HepG2 (cell line): ENCODE measurements around the gene METTL23. TPM values are rescaled to one million over a fixed set of nuclear protein-coding genes. Genes with fewer than 3 reads are reported as not detected.

Experiments
- ETV5 ChIP-seq: IDR thresholded peaks from 2 replicates; pipeline ENCODE4 v1.6.1; 2018; ENCODE audit warnings: missing biosample characterization, missing genetic modification reagents, inconsistent platforms, borderline replicate concordance
- FOSL1 ChIP-seq: sonication (generic); formaldehyde crosslinking; IDR thresholded peaks from 2 replicates; pipeline ENCODE4 v1.9.0; 2021; ENCODE audit warnings: missing genetic modification reagents, borderline replicate concordance
- HMGXB3 ChIP-seq: sonication (generic); formaldehyde crosslinking; IDR thresholded peaks from 2 replicates; pipeline ENCODE4 v1.4.0; 2020; ENCODE audit warnings: missing genetic modification reagents, borderline replicate concordance
- IRF9 ChIP-seq: sonication (generic); formaldehyde crosslinking; IDR thresholded peaks from 2 replicates; pipeline ENCODE4 v1.8.0; 2022; ENCODE audit warnings: missing genetic modification reagents, mild to moderate bottlenecking, borderline replicate concordance
- NR2C2 ChIP-seq: sonication (generic); formaldehyde crosslinking; IDR thresholded peaks from 2 replicates; pipeline ENCODE4 v1.4.0; 2020; ENCODE audit warnings: missing genetic modification reagents, mild to moderate bottlenecking, moderate library complexity, borderline replicate concordance
- REL ChIP-seq: sonication (generic); formaldehyde crosslinking; conservative IDR thresholded peaks from 2 replicates; pipeline ENCODE4 v1.8.0; 2022; ENCODE audit warnings: mild to moderate bottlenecking, missing genetic modification reagents, moderate library complexity
- SNAPC4 ChIP-seq: sonication (generic); formaldehyde crosslinking; IDR thresholded peaks from 2 replicates; pipeline ENCODE4 v1.4.0; 2020; ENCODE audit warnings: mild to moderate bottlenecking, missing genetic modification reagents
- SRF ChIP-seq: IDR thresholded peaks from 2 replicates; pipeline ENCODE4 v1.6.1; 2011; ENCODE audit warnings: mild to moderate bottlenecking, low read depth, low read length, moderate library complexity
- TSC22D2 ChIP-seq: sonication (generic); formaldehyde crosslinking; IDR thresholded peaks from 2 replicates; pipeline ENCODE4 v1.5.1; 2020; ENCODE audit warnings: missing genetic modification reagents, mild to moderate bottlenecking, borderline replicate concordance
- ZNF281 ChIP-seq: sonication (generic); formaldehyde crosslinking; IDR thresholded peaks from 2 replicates; pipeline ENCODE4 v1.4.0; 2020; ENCODE audit warnings: missing genetic modification reagents, borderline replicate concordance
- ZNF672 ChIP-seq: sonication (generic); formaldehyde crosslinking; IDR thresholded peaks from 2 replicates; pipeline ENCODE4 v1.8.1; 2022; ENCODE audit warnings: missing genetic modification reagents
- ZNF770 ChIP-seq: sonication (generic); formaldehyde crosslinking; IDR thresholded peaks from 2 replicates; pipeline ENCODE4 v1.5.0; 2020; ENCODE audit warnings: mild to moderate bottlenecking, missing genetic modification reagents
- polyA plus RNA-seq, 8 experiments: library from polyadenylated mRNA; depleted of rRNA in 3 of 8; stranded (reverse) in 7 of 8; unstranded in 1 of 8; fragments of >200 nt; fragmentation: Illumina TruSeq in 4 of 8; extraction: Trizol in 4 of 8; gene quantifications; 2 replicates each; pipeline versions ENCODE4 v1.2.1 to v1.2.3, GENCODE V29; 2011 to 2016; ENCODE audit warnings: low read depth in 4 of 8, missing spikeins in 1 of 8, mixed read lengths in 1 of 8; ENCODE audit not compliant: insufficient read depth in 1 of 8
- total RNA-seq, 5 experiments: library from RNA; depleted of rRNA; stranded (reverse); fragments of >200 nt; fragmentation: Illumina TruSeq; extraction: Trizol; gene quantifications; 2 replicates each; pipeline ENCODE4 v1.2.3, GENCODE V29; 2016; ENCODE audit warnings: low read depth in 1 of 5

The METTL23 gene
- total and polyA plus RNA-seq, 2 of the 13 experiments (the other 11 are each of a cell fraction or from before 2014, with no cell fraction given), result 39.9 to 104 TPM

GRCh38 chr17:76744747-76745146 lies 18.1 kb downstream of the METTL23 start (continued):
- TF ChIP-seq SNAPC4 (CRISPR knock-in tag) (no peak), ZNF672 (CRISPR knock-in tag) (no peak), FOSL1 (CRISPR knock-in tag) (no peak), ETV5 (CRISPR knock-in tag) (no peak), ZNF770 (CRISPR knock-in tag) (no peak), TSC22D2 (CRISPR knock-in tag) (no peak), SRF (no peak), ZNF281 (CRISPR knock-in tag) (no peak), IRF9 (CRISPR knock-in tag) (no peak), REL (CRISPR knock-in tag) (no peak), NR2C2 (CRISPR knock-in tag) (no peak), HMGXB3 (no peak)
